IPS-11a (cell line): ENCODE measurements around the gene ZFHX3.
"Not testable (repeated sequence)": the region's sequence is repeated elsewhere in the genome, so short reads cannot be mapped to it uniquely, and the experiment has no call there.

Source experiments
- H3K4me3 ChIP-seq: one replicate; pipeline ENCODE4 v1.5.1; 2013; ENCODE audit warnings: low read depth, low read length, control low read depth

ZFHX3 gene

GRCh38 chr16:73000020-73000906 lies 47.7 kb downstream of the ZFHX3 start:
- H3K4me3 ChIP-seq = no peak overlapping the region

- no peak overlapping the region for H3K4me3 ChIP-seq
Measured at GRCh38 chr16:72999541-73000019, 48.3 kb downstream of the ZFHX3 start.

GRCh38 chr16:72997141-72997542 lies 50.8 kb downstream of the ZFHX3 start:
- no peak overlapping the region for H3K4me3 ChIP-seq

- no peak overlapping the region for H3K4me3 ChIP-seq
Measured at GRCh38 chr16:72996291-72997062, 51.5 kb downstream of the ZFHX3 start.

- H3K4me3 ChIP-seq = not testable (repeated sequence)
Measured at GRCh38 chr16:72995882-72996270, 52.1 kb downstream of the ZFHX3 start.

- H3K4me3 ChIP-seq = no peak overlapping the region
Measured at GRCh38 chr16:72995151-72995881, 52.6 kb downstream of the ZFHX3 start.

- no peak overlapping the region for H3K4me3 ChIP-seq
Measured at GRCh38 chr16:72992142-72992601, 55.8 kb downstream of the ZFHX3 start.

- H3K4me3 ChIP-seq = no peak overlapping the region
Measured at GRCh38 chr16:72991644-72992043, 56.3 kb downstream of the ZFHX3 start.

- H3K4me3 ChIP-seq = no peak overlapping the region
Measured at GRCh38 chr16:72991211-72991610, 56.7 kb downstream of the ZFHX3 start.

- H3K4me3 ChIP-seq = no peak overlapping the region
Measured at GRCh38 chr16:72990571-72990970, 57.4 kb downstream of the ZFHX3 start.

GRCh38 chr16:72989579-72990551 lies 58.1 kb downstream of the ZFHX3 start:
- H3K4me3 ChIP-seq = no peak overlapping the region

- not testable (repeated sequence) for H3K4me3 ChIP-seq
Measured at GRCh38 chr16:72989203-72989578, 58.7 kb downstream of the ZFHX3 start.

- H3K4me3 ChIP-seq = no peak overlapping the region
Measured at GRCh38 chr16:72988569-72988968, 59.4 kb downstream of the ZFHX3 start.

GRCh38 chr16:72987480-72987901 lies 60.4 kb downstream of the ZFHX3 start:
- H3K4me3 ChIP-seq = no peak overlapping the region

- no peak overlapping the region for H3K4me3 ChIP-seq
Measured at GRCh38 chr16:72985995-72986394, 61.9 kb downstream of the ZFHX3 start.

GRCh38 chr16:72985148-72985941 lies 62.6 kb downstream of the ZFHX3 start:
- H3K4me3 ChIP-seq = no peak overlapping the region

GRCh38 chr16:72983728-72984350 lies 64.1 kb downstream of the ZFHX3 start:
- H3K4me3 ChIP-seq = no peak overlapping the region

GRCh38 chr16:72983241-72983640 lies 64.7 kb downstream of the ZFHX3 start:
- H3K4me3 ChIP-seq = no peak overlapping the region

- H3K4me3 ChIP-seq = no peak overlapping the region
Measured at GRCh38 chr16:72979974-72980373, 68.0 kb downstream of the ZFHX3 start.
